LNCaP clone FGC (cell line): ENCODE results near the gene MATN4.

Source experiments
- DNase-seq: peaks from one replicate; pipeline ENCODE4 v3.0.0-alpha.2; 2011; ENCODE audit warnings: low read depth
- H3K4me3 ChIP-seq: 2 replicates; pipeline ENCODE4 v1.5.1; 2011; ENCODE audit warnings: mild to moderate bottlenecking, low read depth, low read length, control low read depth
- TF ChIP-seq, protein P1 (sequence below): IDR thresholded peaks from 2 replicates; pipeline ENCODE4 v1.5.1; 2012; ENCODE audit warnings: mild to moderate bottlenecking; ENCODE audit not compliant: control insufficient read depth, insufficient read depth; ENCODE audit errors: extremely low read depth

The MATN4 gene

DNA sequence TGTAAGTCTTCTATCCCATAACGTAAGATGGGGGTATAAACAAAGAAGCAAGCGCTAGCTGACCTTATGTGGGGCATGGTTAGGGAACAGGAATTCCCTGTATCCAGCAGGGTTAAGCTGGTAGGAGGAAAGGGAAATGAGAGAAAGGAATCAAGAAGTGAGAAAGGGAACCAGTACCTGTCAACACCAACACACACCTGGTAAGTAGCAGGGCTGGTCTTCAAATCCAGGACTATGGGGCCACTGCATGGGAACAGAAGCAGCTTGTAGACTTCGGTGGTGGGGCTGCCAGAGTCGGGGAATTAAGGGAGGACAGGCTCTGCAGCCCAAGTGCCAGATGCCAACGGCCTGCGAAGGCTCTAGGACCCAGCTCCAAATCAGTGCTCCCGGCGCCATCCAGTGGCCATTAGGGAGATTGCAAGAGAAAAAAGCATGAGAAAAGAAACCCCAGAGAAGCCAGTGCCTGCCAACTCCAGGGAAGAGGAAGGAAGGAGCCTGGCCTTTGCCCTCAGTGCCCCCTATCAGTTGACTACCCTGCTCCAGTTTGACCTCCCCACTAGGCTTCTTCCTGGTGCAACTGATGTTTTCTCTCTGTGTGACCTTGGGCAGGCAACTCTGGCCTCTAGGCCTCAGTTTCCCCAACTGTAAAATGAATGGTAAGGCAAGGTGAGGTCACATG lies 17.3 kb downstream of the MATN4 start:
- peak; percentile 56 for DNase-seq
- no peak overlapping the region for H3K4me3 ChIP-seq
- TF ChIP-seq, protein P1, sequence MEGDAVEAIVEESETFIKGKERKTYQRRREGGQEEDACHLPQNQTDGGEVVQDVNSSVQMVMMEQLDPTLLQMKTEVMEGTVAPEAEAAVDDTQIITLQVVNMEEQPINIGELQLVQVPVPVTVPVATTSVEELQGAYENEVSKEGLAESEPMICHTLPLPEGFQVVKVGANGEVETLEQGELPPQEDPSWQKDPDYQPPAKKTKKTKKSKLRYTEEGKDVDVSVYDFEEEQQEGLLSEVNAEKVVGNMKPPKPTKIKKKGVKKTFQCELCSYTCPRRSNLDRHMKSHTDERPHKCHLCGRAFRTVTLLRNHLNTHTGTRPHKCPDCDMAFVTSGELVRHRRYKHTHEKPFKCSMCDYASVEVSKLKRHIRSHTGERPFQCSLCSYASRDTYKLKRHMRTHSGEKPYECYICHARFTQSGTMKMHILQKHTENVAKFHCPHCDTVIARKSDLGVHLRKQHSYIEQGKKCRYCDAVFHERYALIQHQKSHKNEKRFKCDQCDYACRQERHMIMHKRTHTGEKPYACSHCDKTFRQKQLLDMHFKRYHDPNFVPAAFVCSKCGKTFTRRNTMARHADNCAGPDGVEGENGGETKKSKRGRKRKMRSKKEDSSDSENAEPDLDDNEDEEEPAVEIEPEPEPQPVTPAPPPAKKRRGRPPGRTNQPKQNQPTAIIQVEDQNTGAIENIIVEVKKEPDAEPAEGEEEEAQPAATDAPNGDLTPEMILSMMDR = peak; percentile 84

- DNase-seq = no peak
- TF ChIP-seq, protein P1 = no peak
- no peak overlapping the region for H3K4me3 ChIP-seq
These were observed 18.0 kb downstream of the MATN4 start for GRCh38 chr20:45289942-45290676.

- TF ChIP-seq, protein P1 = no peak
- no peak overlapping the region for H3K4me3 ChIP-seq
- DNase-seq = no peak
These were observed 19.2 kb downstream of the MATN4 start for GRCh38 chr20:45288860-45289259.

DNA sequence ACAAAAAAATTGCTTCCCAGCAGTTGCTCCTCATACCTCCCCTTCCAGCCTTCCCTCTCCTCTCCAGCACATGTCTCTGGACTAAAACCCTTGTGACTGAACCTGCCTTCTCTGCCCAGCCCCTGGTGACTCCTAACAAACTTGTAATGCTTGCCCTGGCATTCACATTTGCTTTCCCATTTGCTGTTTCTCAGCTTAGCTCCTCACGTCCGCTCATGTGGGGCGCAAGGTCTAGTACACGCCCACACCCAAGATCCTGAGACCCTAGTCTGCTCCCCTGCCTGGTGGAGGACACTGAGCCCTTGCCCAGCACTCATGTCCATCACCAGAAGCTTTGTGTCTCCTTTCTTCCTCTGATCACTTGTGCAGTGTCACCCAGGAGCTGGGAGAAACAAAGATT lies 19.7 kb downstream of the MATN4 start:
- no peak overlapping the region for H3K4me3 ChIP-seq
- TF ChIP-seq, protein P1 = no peak
- no peak for DNase-seq

GRCh38 chr20:45283551-45284057 lies 24.5 kb downstream of the MATN4 start:
- TF ChIP-seq, protein P1 = no peak
- no peak overlapping the region for H3K4me3 ChIP-seq
- DNase-seq = no peak

GRCh38 chr20:45282700-45283550 lies 25.2 kb downstream of the MATN4 start:
- DNase-seq = no peak

More at GRCh38 chr20:45282700-45283550, 25.2 kb downstream of the MATN4 start:
- H3K4me3 ChIP-seq = no peak overlapping the region
- TF ChIP-seq, protein P1 = no peak
